Measurements from ENCODE around the gene TUBB6.

TUBB6 gene

GRCh38 chr18:12290086-12290485, 18.0 kb upstream of the TUBB6 start:
- DNase-seq (ENCODE audit: low spot score): no peak
- FAIRE-seq: no peak

GRCh38 chr18:12291161-12291560, 16.9 kb upstream of the TUBB6 start:
- FAIRE-seq: no peak
- DNase-seq (ENCODE audit: low spot score): no peak

DNA sequence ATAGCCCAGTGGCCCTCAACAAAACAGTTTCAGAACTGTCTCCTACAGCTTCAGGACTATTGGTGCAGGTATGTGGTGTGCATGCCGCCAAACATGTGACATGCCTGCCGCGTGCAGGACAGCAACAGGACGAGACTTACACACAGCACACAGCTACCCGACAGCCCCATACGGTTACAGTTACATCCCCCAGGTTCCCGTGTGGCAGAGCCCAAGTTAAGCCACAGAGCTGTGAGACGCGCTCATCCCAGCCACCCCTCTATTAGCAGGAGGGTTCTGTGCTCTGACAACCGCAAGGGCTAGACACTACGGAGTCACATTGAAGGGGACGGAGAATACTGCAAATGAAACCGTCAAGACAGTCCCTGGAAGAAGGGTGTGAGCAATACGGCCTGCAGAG, 16.4 kb upstream of the TUBB6 start:
- no peak for DNase-seq (ENCODE audit: low spot score)
- no peak for FAIRE-seq

DNA sequence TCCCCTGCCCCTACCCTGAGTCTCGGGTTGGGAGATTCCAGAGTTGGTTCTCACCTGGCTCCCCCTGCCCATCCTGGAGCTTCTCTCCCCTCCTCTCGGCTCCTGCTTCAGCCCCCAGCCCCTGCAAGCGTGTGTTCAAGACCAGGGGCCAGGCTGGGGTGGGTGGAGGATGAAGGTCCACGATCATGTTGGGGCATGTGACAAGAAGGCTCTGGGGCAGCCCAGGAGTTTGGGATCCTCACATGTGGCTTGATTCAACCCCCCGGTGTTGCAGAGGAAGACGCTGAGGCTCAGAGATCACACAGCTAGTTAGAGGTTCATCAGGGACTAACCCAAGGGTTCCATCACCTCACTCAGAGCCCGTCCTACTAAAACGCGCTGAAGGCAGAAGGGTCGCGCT, 14.2 kb upstream of the TUBB6 start:
- DNase-seq (ENCODE audit: low spot score) (no peak), FAIRE-seq (no peak)

DNA sequence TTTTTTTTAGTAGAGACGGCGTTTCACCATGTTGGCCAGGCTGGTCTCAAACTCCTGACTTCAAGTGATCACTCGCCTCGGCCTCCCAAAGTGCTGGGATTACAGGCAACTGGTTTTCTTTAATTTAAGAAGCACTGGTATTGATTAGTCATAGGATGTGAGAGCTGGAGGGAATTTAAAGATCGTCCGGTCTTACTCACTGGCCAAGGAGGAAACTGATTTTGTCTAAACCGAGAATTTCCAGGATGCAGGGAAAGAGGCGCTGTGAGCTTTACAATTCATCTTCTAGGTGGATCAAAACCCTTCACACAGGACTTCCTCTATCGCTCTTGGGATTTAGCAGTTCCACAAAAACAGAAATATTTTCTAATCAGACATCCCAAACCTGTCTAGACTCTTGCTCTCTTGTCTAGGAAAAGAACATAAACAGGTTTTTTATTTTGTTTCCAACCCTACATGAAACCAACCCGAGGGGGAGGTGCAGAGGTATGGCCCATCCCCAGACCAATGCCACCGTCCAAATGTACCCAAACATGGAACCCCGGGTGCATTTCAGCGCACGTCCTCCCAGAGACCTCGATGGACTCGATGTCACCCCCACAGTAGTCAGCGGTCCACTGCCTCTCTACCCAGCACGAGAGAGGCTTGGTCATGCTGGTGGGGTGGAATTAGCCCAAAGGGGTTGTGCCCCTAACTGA, 12.5 kb upstream of the TUBB6 start:
- DNase-seq (ENCODE audit: low spot score) (no peak), FAIRE-seq (no peak)

- DNase-seq (ENCODE audit: low spot score) (no peak), FAIRE-seq (no peak)
These were observed 12.0 kb upstream of the TUBB6 start for GRCh38 chr18:12296087-12296403.

- FAIRE-seq: no peak
- no peak for DNase-seq (ENCODE audit: low spot score)
These were observed 11.6 kb upstream of the TUBB6 start for GRCh38 chr18:12296457-12296856.

DNA sequence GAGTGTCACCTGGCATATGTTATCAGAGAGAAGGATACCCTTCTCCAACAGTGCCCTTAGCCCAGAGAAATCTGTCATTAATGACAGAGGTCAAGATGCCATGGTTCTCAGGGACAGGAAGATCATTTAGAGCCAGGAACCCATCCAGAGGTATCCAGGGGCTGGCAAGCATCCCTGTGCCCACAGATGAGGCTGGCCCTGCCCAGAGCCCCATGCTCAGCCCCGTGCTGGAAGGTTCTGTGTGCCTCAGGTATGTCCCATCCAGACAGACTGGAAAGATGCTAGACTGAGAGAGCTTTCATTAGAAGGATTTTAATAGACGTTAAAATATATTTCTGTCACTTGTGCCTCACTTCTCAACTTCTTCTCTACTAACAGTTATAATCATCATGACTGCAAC, 8.2 kb upstream of the TUBB6 start:
- no peak for FAIRE-seq

GRCh38 chr18:12301263-12302005, 6.6 kb upstream of the TUBB6 start:
- no peak for FAIRE-seq
- no peak for DNase-seq (ENCODE audit: low spot score)

More for the DNA sequence above, 8.2 kb upstream of the TUBB6 start:
- no peak for DNase-seq (ENCODE audit: low spot score)

GRCh38 chr18:12302391-12303147, 5.5 kb upstream of the TUBB6 start:
- DNase-seq (ENCODE audit: low spot score) (no peak), FAIRE-seq (no peak)

DNA sequence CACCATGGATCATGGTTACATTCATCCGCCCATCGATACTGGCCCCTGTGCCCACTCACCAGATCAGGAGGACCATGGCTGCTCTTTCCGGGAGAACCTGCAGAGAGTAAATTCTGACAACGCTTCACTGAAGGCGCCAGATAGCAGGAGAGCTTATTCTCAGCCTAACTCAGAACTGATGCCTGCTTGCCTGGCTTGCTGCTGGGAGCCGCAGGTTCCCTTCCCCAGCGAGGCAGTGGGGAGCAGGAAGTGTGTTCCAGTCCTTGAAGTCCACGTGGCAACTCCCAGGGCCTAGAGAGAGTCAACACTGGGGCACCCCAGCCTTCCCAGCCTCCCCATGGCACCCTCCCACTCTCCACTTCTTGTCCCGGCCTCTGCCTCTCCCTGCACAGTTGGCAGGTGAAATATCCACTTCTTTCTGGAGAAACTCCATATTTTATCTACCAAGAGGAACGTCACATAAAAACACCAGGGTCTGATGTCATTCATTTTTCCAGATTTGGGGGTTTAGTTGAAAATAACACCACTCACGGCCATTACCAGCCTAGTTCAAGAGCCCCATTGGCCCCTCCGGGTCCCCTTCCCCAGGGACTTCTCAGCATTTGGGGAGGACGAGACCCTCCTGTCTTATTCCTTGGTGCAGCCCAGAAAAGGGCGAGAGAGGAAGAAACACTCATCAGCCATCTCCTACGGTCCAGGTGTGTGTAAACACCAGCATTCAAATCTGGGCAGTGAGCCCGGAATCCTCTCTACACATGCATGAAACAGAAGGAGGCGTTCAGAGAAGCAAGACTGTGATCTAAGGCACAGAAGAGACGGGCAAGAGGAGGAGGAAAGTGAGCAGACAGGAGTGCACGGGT, 3.5 kb upstream of the TUBB6 start:
- no peak for DNase-seq (ENCODE audit: low spot score)
- no peak for FAIRE-seq

- FAIRE-seq (no peak), DNase-seq (ENCODE audit: low spot score) (no peak)
These were observed 2.8 kb upstream of the TUBB6 start for GRCh38 chr18:12305211-12305610.

- FAIRE-seq: no peak
- no peak for DNase-seq (ENCODE audit: low spot score)
These were observed 2.0 kb upstream of the TUBB6 start for GRCh38 chr18:12305930-12306629.

GRCh38 chr18:12306752-12307700, 1.0 kb upstream of the TUBB6 start:
- DNase-seq (ENCODE audit: low spot score) (no peak), FAIRE-seq (no peak)

GRCh38 chr18:12308386-12309100, 502 bp downstream of the TUBB6 start:
- FAIRE-seq: no peak
- peak; percentile 76 for DNase-seq (ENCODE audit: low spot score)

- FAIRE-seq: no peak
- DNase-seq (ENCODE audit: low spot score): no peak
These were observed 1.7 kb downstream of the TUBB6 start for GRCh38 chr18:12309683-12310198.

GRCh38 chr18:12310762-12311161, 2.7 kb downstream of the TUBB6 start:
- FAIRE-seq (no peak), DNase-seq (ENCODE audit: low spot score) (no peak)

- DNase-seq (ENCODE audit: low spot score) (no peak), FAIRE-seq (no peak)
These were observed 4.9 kb downstream of the TUBB6 start for GRCh38 chr18:12312976-12313375.

All from RCC 7860 (cell line).